HG03571 (cell line): ENCODE data around the gene KBTBD4.
A peak's percentile ranks its signal among the peaks of the same experiment; 100 is the strongest.

ENCODE experiments used
- ATAC-seq: cut with Tn5 transposase; IDR thresholded peaks from one replicate; pipeline ENCODE4 v1.9.1; 2021; ENCODE audit not compliant: unreplicated experiment

KBTBD4 gene

DNA sequence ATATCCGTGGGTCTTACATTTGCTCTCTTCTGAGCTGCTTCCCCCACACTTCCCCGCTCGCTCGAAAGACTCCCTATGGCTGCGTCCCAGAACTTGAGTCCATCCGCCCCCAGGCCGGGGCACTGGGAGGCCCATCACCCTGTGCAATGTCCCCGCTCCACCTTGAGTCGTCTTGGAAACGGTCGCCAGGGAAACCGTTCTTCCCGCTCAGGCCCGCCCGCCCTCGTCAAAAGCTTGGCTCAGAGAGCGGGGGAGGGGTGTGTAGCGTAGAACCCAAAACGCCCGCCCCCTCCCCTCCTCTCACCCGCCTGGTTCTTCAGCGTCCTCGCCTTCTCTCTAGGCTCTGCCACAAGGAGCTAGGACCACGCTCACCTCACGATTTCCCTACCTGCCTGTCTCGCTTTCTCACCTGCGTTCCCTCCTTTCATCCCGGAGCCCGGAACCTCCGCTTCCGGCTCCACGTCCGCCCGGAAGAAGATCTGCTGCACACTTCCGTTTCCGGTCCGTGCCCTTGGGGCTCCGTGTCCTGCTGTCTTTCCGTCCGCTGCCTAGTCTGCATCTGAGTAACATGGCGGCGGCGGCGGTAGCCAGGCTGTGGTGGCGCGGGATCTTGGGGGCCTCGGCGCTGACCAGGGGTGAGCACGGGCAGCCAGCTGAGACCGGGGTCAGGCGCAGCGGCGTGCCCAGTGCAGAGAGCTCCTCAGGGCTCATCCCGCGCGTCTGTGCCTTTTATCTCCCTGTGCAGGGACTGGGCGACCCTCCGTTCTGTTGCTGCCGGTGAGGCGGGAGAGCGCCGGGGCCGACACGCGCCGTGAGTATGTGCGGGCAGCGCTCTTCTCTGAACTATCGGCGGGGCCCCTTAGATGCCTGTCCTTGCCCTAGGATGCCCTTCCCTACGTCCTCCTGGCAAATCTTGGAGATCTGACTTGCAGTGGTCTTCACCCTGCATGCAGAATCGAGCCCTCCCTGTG, at the start of gene KBTBD4, which contains the start of gene NDUFS3:
Gene KBTBD4 (minus strand): TSS at position 447 of the 971 bp plus-strand sequence. CDS start 19 bp downstream, at position 428.
Gene NDUFS3 (plus strand): TSS at position 551 of the 971 bp plus-strand sequence. CDS start 18 bp downstream, at position 569.
- peak; percentile 80 for ATAC-seq

DNA sequence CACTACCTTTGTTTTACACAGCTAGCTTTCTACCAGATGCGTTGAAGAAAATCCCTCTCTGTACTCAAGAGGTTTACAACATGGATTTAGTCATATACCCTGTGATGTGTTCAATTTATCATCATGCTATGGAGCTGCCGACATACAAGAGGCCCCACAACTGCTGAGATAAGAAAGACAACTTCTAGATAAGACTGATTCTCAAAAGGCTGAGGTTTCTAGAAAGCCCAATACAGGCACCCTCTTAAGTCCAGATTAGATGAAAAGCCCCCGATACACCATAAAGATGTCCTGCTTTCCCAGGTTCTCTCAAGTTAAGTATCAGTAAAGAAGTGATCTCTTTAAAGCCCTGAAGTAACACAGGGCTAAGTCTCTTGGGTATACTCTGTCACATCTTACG, 49.3 kb upstream of the KBTBD4 start:
- no peak for ATAC-seq

DNA sequence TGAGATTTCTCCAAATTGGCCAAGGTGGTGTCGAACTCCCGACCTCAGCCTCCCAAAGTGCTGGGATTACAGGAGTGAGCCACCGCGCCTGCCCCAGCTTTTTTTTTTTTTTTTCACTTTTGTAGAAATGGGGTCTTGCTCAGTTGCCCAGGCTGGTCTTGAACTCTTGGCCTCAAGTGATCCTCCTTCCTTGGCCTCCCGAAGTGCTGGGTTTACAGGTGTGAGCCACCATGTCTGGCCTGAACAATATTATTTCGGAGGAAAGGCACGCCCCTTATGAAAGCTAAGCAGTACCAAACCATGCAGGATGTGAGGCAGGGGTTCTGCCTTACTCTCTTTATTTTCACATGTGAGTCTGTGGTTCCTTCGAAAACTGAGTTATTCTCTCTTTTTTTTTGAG, 47.5 kb upstream of the KBTBD4 start:
- ATAC-seq, result no peak

DNA sequence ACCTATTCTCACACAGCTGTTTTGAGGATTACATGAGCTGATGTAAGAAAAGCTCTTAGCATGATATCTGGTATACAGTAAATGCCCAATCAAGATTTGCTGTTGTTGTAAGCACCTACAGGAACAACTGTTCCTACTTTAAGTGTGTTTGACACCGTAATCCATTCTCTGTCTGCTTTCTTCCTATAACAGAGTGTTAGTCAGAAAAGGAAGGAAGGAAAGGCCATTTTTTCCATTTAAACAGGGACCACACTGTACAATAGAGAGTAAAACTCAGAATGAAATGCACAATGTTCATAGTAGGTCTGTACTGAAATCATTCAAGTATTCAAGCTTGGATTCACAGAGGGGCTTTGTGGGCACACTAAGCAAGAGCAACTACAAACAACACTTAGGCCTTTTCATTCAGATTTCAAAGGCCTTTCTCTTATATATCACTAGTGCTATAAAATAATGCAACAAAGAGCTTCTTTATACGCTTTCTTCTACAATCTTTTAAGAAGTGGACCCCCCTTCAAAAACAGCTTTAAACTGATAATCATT, 42.1 kb upstream of the KBTBD4 start:
- no peak for ATAC-seq

GRCh38 chr11:47617417-47617809, 38.6 kb upstream of the KBTBD4 start:
- no peak for ATAC-seq

- no peak for ATAC-seq
Observed at GRCh38 chr11:47616726-47617416, 38.1 kb upstream of the KBTBD4 start.

DNA sequence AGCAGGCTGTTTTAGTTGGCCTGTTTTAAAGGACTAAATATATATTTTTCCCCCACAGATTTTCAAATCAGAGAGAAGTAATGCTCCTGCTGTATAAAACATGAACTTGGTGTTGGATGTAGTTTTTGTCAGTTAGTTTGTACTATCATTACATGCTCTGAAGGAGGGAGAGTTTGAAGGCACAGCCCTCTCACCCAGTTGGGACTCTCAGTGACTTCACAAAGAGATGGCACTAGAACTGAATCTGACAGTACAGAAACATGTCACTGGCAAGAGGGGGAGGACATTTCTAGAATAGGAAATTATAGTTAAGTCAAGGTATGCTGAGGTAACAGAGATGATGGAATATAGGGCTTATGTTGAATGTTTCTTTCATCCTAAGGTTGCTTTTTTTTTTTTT, 36.5 kb upstream of the KBTBD4 start:
- no peak for ATAC-seq

GRCh38 chr11:47611348-47611794, 32.6 kb upstream of the KBTBD4 start:
- ATAC-seq, result peak; percentile 73

DNA sequence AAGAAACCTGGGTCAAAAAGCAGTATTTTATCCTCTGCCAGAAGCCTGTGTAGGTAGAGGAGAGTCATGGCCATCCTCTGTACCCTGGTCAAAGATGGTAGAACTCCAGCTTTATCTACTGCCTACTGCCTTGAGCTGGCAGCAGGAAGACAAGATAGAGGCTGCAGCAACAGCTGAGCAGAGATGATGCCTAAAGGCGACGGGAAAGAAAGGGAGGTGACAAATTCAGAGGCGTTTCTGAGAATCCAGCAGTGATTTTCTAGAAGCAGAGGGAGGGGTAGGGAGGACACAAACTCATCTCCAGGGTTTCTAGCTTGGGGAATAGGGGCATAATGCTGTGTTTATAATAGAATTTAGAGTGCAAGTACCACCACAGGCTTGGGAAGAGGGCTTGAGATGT, 30.9 kb upstream of the KBTBD4 start:
- no peak for ATAC-seq

DNA sequence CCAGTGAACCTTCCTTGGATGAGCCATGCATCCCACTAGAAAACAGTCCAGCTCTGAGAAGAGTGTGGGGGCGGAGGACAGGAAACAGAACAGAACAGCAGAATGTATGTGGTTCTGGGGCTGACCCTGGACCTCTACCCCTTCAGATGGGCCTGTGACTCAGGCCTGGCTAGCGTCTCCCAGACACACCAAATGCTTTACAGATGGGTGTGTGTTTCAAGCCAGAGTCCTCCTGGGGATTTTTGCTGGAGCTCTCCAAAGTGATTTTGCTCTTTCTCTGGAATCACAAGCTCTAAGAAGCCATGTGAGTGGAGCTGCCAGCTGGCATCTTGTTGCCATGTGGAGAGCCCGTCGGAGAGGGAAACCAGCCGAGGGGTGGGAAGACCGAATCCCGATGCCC, 28.6 kb upstream of the KBTBD4 start:
- ATAC-seq, result no peak

DNA sequence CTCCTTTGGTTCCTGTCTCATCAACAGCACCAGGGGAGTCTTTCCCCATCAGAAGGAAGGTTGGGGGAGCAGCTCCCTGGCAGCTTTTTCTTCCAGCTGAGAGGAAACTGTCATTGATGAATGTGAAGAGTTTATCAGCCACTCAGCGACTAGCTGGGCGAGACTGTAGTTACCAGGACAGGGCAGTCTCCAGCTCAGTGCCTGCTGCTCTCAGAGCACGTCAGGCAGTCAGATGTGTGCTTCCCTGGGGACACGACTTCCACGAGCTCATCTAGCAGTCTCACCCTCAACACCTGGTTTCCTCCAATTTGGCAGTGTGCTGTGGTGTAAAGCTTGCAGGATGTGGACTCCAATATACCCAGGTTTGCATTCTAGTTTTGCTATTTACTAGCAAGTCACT, 28.0 kb upstream of the KBTBD4 start:
- no peak for ATAC-seq

DNA sequence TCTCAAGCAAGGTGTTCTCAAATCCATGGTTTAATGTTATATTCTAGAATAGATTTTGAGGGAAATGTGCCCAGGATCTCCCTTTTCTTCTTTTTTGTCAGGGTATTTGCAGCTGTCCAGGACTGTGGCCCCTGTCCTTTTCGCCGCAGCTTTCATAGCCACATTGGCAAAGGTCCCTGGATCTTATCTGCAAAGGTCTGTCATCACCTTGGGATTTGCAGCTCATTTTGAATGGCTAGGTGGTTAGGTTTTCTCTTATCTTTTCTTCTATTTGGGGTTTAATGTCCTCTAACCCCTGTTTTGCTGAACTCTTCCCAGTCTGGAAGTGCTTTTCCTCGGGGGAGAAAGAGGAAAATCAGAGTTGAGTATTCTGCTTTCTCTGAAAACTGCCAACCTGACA, 27.2 kb upstream of the KBTBD4 start:
- no peak for ATAC-seq

GRCh38 chr11:47603295-47603694, 24.5 kb upstream of the KBTBD4 start:
- ATAC-seq, result no peak

- ATAC-seq, result no peak
Observed at GRCh38 chr11:47599902-47600301, 21.1 kb upstream of the KBTBD4 start.

DNA sequence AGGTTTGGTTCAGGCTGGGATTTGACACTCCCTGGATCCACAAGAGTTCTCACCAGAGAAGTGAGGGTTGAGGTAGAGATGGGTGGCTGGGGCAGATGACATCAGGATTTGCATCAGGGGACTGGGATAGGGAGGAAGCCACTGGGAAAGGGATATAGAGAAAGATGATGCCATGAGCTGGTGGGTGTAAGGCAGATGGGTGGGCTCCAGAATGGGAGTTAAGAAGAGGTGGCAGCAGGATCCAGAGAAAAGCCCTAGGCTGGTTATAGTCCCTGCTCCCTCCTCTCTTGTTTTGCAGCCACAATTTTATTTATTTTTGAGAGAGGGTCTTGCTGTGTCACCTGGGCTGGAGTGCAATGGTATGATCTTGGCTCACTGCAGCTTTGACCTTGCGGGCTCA, 17.2 kb upstream of the KBTBD4 start:
- no peak for ATAC-seq

DNA sequence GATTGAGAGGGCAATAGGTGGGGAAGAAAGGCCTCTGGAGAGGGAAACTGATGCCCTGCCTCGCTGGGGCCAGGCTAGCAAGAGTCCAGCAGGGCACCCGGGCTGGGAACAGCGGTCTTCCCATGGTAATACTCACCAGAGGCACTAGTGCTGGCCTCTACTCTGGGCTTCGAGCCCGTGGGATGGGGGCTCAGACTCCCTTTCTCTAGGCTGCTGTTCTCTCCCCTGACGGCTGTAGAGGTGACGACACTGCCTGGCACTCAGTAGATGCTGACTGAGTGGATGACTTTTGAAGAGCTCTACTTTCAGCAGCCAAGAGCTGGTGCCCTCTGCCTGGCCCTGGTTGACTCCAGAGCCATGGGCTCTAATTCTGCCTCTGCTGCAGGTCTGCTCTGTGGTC, 16.3 kb upstream of the KBTBD4 start:
- ATAC-seq, result no peak

DNA sequence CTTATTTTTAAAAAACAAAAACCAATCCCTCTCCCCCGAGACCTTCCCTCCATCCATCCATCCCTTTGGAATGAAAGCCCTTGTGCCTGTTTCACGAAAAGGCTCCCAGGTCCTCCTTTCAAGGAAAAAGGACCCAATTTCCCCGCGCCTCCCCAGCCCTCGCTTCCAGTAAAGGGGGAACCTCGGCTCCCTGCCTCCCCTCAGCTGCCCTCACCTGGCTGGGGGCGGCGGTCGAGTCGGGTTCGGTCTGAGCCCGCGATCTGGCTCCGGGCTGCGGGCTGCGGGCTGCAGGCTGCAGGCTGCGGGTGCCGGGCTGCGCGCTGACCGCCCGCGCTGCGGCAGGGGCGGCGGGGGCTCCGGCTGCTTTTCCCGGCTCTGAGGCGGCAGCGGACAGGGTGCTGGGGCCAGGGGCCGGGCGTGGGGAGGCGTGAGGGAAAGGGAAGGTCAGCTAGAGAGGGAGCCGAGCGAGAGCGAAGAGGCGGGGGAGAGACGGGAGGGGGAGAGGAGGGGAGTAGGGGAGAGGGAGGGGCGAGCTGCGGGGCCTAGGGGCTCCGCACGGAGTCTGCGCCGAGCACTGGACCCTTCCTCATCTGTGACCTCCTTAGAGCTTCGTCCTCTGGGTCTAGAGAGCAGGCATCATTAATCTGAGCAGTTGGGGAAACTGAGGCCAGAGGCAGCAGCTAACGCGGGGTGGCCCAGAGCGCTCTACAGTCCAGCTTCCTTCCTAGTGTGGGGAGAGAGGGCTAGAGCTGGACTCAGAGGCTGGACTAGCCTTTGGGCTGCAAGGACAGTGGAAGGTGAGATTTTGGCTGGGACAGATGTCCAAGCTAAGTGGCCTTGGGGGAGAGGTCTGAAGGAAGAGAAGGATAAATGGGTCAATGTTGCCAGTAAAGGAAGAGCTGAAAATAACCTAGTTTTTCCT, 15.4 kb upstream of the KBTBD4 start, which contains the start of gene C1QTNF4:
Gene C1QTNF4 (minus strand): TSS at position 478 of the 922 bp plus-strand sequence. CDS start 3,601 bp downstream, outside the sequence.
- no peak for ATAC-seq

- no peak for ATAC-seq
Observed at GRCh38 chr11:47593492-47593933, 14.7 kb upstream of the KBTBD4 start.

DNA sequence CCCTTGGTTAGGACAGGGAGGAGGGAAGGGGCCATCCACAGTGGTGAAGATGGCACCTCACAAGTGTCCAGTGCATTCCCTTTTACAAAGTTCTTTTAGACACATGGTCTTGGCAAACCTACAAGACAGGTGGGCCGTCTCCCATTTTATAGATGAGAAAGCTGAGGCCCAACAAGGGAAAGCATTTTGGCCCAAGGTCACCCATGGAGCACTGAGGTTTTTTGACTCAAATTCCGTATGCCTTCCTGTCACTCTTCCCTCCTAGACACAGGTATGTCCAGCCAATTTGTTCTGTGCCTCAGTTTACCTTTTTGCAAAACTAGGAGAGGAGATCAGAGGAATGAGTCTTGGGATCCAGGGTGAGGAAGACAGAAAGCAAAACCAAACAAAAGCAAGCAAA, 14.2 kb upstream of the KBTBD4 start:
- ATAC-seq, result no peak

GRCh38 chr11:47592251-47592650, 13.5 kb upstream of the KBTBD4 start:
- ATAC-seq, result no peak
